NCI-H128 (cell line): ENCODE results near the gene GPATCH2.
"Not testable (repeated sequence)": the region's sequence is repeated elsewhere in the genome, so short reads cannot be mapped to it uniquely, and the experiment has no call there.

Experiments used
- DNase-seq: peaks from one replicate; lab custom pipeline; 2025; ENCODE audit not compliant: unreplicated experiment; lab: John Stamatoyannopoulos, UW

GPATCH2 gene

GRCh38 chr1:217584286-217584811, 46.5 kb downstream of the GPATCH2 start:
- DNase-seq: not testable (repeated sequence)

- no peak for DNase-seq
These were observed 53.6 kb downstream of the GPATCH2 start for GRCh38 chr1:217577336-217577735.

DNA sequence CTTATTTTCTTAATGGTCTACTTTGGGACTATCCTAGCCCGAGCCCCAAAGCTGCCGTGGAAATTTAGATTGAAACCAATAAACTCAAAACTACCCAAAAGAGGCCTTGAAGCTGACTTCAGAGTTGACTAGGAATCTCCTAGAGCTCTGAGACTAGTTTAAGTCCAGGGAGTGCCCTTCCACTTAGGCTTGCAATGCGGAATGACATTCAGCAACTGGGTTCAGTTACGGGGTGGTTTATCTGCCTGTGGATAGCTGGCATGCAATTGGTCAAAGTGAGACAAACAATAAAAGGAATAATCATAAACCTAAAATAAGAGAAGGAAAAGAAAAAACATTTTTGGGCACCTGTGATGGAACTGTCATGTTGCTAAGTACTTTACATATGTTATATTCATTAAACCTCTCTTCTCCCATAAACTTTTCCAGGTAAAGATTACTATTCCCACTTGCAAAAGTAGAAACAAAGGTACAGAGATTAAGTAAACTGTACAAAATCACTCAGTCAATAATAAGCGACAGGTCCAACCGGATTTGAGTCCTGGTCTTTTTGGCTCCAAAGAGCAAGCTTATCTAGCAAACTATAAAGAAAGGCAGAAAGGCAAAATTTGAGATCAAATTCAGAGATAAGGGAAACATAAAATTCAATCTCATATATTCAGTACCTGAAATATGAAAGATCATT, 56.5 kb downstream of the GPATCH2 start:
- no peak for DNase-seq

GRCh38 chr1:217569021-217569420, 61.9 kb downstream of the GPATCH2 start:
- DNase-seq: no peak

DNA sequence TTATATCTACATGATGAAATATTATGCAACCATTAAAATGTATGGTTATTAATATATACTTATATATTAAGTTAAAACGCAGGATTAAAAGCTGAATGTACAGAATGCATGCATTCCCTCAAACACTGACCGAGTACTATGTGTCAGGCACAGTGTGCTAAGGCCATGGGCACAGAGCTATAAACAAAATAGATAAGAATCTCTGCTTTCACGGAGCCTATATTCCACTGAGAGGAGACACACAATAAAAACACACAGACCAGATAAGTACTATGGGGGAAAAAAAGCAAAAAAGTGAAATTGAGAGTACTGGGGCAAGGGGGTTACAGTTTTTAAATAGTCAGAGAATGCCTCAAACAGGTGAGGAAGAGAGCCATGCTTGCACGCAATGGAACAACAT, 62.7 kb downstream of the GPATCH2 start:
- no peak for DNase-seq

- no peak for DNase-seq
These were observed 66.1 kb downstream of the GPATCH2 start for GRCh38 chr1:217564833-217565232.

- no peak for DNase-seq
These were observed 66.7 kb downstream of the GPATCH2 start for GRCh38 chr1:217564207-217564606.

DNA sequence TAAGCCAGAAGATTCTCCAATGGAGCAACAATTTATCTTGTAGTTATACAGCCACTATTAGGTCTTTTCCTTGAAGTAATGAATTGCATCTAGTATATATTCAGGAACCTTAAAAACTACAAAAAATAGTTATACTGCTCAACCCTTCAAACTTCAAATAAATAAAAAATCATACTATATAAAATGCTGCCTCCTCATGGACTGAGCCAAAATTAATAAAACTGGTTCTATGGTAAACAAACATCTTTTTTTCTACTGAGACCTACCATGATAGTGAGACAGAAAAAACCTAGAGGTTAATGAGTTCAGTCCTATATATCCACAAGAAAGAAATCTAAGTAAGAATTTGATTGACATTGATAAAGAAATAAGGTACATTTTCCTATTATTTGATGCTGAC, 67.7 kb downstream of the GPATCH2 start:
- no peak for DNase-seq

GRCh38 chr1:217562229-217562878, 68.5 kb downstream of the GPATCH2 start:
- no peak for DNase-seq

GRCh38 chr1:217561446-217561845, 69.4 kb downstream of the GPATCH2 start:
- DNase-seq: no peak

- no peak for DNase-seq
These were observed 76.0 kb downstream of the GPATCH2 start for GRCh38 chr1:217554849-217555248.

DNA sequence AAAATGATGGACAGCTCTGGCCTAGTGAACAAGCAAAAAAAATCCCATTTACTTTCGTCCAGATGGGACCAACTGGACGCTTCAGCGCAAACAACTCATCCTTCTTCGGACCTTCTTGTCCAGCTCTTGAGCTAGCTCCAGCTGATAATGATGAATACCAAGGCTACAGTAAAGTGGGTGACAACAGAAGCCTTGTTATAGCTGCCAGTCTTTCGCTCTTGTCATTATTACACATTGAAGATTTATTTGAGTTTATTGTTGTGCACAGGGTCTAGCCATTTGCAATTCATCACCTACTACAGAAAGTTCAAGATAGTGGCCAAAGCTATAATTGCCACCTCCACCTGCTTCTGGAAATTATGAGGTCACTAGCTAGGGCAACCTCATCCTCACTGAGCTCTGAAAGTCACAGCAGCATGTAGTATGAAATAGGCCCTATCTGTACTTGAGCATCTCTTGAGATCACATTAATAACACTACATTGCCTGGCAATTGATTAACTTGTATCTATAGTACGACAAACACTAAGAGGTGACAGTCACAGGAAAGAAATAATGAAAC, 76.9 kb downstream of the GPATCH2 start:
- DNase-seq: no peak

GRCh38 chr1:217552339-217552951, 78.4 kb downstream of the GPATCH2 start:
- DNase-seq: no peak

DNA sequence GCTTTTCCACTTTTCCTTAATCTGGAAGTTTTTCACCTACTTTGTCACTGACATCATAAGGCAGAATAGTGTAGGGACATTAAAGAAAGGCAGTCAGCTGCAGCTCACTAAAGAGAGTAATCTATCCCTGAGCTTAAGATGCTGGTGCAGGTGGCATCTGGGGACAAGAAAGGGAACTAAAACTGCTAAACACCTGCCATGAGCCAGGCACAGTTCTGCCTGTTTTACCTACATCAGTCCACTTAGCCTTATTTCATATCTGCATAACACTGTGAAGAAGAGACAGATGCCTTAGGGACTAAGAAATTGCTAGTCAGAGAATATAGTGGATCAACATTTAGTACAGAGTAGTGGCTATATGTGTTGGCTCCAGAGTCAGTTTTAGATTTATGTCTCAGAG, 88.1 kb downstream of the GPATCH2 start:
- no peak for DNase-seq

DNA sequence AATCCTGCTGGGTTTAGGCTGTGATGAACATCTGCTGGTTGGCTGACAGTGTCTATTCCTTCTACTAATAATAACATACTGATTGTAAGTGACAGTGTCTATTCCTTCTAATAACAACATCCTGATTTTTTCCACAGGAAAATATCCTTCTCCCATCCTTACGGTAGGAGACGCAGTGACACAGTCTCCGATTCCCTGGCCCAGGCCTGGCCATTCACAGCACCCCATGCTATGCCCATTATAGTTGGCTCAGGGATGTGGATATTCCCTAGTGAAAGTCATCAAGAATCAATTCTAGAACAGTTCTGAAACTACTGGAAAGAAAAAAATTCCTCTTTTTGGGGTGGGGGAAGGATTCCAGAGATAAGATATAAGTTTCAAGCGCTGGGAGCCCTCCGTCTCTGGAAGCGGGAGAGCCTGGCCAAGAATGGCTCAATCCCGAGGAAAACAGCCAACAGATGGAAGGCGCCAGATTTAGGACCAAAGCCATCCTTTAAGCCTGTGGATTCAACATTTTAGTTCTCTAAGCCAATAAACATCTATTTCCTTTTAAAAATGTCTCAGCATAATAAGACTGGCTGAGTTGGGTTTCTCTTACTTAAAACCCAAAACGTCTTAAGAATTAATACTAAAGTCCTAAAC, 88.6 kb downstream of the GPATCH2 start:
- no peak for DNase-seq

DNA sequence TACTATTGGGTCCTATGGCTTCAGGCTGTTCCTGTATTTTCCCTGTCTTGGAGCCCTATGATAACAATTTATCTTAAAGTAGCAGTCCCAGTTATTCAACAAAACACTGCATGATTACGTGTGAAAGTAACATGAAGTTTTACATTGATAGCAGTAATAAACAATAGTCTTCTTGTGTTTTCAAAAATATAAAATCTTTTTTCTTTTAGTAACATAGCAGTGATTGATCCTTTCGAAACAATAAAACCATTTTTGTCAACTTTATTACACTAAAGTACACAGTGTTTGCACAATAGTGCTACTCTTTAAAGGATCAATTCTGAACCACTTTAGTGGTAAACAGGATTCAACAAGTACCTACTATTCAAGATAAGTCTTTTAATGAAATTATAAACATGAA, 90.6 kb downstream of the GPATCH2 start:
- DNase-seq: no peak

GRCh38 chr1:217539510-217539909, 91.4 kb downstream of the GPATCH2 start:
- no peak for DNase-seq

DNA sequence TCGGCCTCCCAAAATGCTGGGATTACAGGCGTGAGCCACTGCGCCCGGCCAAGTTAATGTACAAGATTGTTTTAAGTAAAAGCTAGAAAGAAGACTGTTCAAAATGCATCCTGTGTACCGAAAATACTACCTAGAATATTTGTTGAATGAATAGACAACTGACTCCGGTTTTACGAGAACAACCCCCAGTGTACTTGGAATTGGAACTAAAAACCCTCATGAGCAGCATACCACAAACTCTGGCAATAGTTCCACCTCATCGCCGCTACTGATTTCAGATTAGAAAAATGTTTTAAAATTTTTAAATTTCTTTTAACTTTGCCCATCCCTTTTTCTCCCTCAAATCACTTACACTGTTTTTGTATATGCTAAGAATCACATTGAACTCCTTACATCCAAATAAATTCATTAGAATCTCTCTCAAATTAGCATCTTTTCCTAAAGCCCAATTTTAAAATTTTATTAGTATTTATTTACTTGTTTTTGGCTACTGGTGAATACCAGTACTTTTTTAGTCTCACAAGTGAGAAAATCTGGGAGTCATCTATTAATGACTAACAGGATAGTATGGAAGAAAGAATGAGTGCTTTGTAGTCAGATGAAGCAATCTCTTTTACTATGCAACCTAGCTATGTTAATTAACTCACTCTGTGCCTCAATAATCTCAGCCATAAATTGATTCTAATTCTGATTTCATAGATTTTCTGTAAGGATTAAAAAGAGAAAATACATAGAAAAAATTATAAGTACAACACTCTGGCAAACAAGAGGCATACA, 95.1 kb downstream of the GPATCH2 start:
- DNase-seq: no peak

DNA sequence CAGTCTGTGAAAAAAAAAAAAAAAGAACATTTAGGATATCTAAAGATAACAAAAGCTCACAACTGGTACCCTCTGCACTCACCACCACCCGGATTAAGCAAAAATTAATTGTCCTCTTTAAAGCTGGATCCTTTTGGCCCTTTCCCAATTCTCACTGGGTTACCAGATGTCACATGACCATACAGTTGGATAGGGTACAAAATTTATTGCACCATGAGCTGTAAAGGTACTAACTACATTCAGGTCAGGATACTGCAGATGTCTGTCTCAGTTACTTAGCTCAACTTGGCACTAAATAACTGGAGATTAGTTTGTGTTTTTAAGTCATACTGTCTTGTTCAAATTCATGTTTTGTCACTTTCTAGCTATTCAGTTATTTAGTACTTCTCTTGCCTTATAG, 96.3 kb downstream of the GPATCH2 start:
- no peak for DNase-seq

- no peak for DNase-seq
These were observed 102.6 kb downstream of the GPATCH2 start for GRCh38 chr1:217528271-217528670.

GRCh38 chr1:217527151-217527550, 103.7 kb downstream of the GPATCH2 start:
- no peak for DNase-seq
